Adipose tissue (tissue), 3 donors: ENCODE results near the gene WNT8A. TPM values are rescaled to one million over a fixed set of nuclear protein-coding genes. Genes with fewer than 3 reads are reported as not detected.
"Not testable (repeated sequence)": the region's sequence is repeated elsewhere in the genome, so short reads cannot be mapped to it uniquely, and the experiment has no call there.

Experiments
- H3K27ac ChIP-seq: one replicate; pipeline ENCODE4 v1.5.1; 2013; ENCODE audit warnings: low read depth, low read length
- WGBS, 3 donors: extraction: QIAGEN DNeasy Blood & Tissue Kit; methylation state at CpG; one replicate each; pipeline ENCODE4 v1.1.7; 2013; 5-methylcytosine and 5-hydroxymethylcytosine counted together
- polyA plus RNA-seq, 3 donors: library from polyadenylated mRNA; stranded (reverse); fragments of 200-250 nt; gene quantifications; one replicate each; pipeline ENCODE4 v1.2.3, GENCODE V29; 2013
- donor health status: healthy with polysubstance abuse.
- donor health status: Bipolar disorder and iron deficiency.
- donor health status: healthy.

Gene WNT8A, protein sequence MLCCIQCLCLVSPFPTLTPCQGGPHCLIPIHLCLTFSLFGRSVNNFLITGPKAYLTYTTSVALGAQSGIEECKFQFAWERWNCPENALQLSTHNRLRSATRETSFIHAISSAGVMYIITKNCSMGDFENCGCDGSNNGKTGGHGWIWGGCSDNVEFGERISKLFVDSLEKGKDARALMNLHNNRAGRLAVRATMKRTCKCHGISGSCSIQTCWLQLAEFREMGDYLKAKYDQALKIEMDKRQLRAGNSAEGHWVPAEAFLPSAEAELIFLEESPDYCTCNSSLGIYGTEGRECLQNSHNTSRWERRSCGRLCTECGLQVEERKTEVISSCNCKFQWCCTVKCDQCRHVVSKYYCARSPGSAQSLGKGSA
- not detected for polyA plus RNA-seq

DNA sequence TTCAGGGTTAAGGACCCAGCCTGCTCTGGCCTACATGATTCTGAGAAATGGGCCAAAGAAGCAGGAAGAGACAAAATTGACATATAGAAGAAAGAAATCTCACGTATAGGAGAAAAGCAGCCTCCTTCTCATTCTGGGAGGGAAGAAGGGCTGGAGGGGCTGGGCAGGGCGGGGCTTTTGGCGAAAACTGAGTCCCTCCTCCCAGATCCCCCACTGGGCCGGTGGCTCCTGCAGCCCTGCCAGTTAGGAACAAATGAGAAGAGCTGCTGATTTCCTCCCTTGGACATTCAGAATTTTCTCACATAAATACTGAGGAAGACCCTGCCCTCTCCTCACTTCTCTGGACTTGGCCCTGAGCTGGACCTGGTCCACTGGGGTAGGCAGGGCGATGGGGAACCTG is at the start of gene WNT8A:
Gene WNT8A (plus strand): TSS at position 332 of the 400 bp plus-strand sequence. CDS start 95 bp downstream, outside the sequence.
- no peak within 1 kb of the TSS for H3K27ac ChIP-seq
- 84 to 93% (median 88%) methylated on average over 5 of the region's 5 CpGs for WGBS, 3 donors

DNA sequence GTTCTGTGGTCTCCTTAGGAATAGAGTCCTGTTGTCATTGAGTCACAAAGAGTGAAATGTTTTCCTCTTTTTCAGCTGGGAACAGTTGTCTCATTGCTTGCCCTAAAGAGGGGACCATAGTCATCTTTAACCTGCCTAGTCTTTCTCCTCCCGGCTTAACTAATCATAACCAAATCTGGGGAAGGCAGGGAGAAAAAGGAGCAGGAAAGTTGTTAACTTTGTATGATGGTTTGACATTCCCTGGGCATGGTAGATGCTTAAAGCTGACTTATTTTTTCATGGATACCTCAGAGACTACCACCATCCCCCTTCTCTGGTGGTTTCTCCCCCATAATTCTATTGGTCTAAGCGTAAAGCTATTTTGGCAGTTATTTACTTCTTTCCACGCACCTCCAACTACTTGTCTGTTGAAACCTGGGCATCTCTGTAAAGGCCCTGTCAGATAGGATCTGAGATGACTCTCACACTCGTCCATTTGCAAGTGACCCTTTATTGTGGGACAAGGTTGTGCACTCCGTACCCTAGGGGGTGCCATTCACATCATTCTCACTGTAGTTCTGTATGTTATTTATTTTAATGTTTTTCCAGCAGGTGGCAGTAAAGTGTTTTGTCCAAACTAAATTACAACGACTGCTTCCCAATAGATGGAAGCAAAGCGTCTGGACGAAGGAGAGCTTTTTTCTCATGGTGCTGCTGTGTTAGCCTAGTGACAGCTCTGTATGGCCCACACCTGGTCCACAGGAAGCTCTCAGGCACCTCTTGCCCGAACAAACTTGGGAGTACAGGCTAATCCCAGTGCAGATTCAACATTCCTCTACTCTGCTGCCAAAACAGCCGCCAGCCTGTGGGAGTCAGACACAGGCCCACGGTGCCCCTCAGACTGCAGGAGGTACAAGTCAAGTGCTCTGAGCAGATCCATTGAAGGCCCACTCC is 48.0 kb upstream of the WNT8A start:
- H3K27ac ChIP-seq = no peak overlapping the region
- WGBS, 3 donors = 32 to 35% (median 33%) methylated on average over 11 of the region's 11 CpGs

DNA sequence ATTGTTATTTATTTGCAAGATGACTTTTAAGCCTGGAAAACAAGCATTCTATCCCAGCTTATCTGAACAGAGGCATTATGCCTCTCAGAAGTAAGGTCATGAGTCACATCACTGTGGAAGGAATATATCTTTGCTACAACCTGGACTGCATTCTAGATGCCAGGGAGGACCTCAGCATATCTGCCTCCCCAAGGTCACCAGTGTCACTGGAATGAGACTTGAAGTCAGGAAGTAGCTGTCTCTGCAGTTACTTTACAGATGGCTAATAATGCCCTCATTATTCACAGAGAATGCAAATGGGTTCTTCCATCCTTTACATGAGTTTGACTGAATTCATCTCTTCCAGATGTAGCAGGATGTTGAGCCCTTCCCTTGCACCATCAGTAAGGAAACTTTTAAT is 46.6 kb upstream of the WNT8A start:
- no peak overlapping the region for H3K27ac ChIP-seq

DNA sequence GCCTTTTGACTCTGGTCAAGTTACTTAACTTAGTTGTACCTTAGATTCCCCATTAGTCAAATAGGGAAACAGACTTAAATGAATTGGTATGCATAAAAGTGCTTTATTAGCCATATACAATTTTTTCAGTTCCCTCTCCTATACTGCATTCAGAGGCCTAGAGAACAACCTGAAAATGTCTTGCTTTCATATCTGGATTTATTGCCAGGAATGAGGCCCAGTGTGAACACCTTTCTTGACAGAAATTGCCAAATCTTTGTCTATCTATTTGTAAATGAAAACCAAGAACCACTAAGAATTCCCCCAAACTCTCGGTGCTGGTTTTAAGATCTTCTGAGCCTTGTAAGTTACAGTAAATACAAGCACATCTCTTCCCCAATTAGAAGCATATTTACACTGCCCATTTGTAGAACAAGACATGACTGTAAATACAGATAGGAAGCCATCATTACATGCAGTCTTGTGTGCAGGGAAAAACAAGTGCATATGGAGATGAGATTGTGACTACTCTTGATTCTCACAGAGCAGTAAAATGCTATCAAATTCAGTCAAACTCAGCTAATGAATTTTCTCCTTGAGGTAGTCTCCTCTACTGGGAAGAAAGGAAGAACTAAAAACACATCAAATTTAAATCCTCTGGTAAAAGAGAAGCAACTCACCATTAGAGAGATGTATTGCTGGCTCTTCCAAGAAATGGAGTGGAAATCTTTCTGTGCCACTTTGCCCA is 45.8 kb upstream of the WNT8A start:
- WGBS, 3 donors = 69 to 85% (median 79%) methylated on average over 1 of the region's 1 CpG
- H3K27ac ChIP-seq = no peak overlapping the region

DNA sequence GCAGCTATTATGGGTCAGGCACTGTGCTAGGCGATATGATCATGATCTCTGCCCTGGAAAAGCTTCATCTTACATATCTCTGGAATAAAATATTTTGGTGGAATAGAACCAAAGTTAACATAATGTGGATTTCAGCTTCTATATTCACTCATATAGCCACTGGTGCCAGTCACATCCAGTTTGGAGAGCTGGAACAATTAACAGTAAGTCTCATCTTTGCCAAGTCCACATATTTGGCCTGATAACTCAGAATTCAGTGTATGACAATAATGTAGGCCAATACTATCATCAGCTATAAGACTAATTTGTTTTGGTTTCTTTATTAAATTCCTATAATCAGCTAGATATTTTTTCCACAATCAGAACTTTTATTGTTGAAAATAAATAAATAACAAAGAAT is 45.0 kb upstream of the WNT8A start:
- H3K27ac ChIP-seq = no peak overlapping the region
- 87 to 93% (median 89%) methylated on average over 1 of the region's 1 CpG for WGBS, 3 donors

DNA sequence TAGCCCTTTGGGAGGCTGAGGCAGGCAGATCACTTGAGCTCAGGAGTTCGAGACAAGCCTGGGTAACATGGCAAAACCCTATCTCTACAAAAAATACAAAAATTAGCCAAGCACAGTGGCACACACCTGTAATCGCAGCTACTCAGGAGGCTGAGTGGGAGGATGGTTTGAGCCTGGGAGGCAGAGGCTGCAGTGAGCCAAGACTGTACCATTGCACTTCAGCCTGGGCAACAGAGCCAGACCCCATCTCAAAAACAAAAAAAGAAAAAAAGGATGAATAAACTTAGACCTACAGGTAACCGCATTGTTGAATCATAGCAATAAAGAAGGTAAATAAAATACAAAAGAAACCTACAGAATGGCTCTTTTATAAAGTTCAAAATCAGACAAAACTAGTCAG is 38.5 kb upstream of the WNT8A start:
- 94 to 96% (median 95%) methylated on average over 3 of the region's 3 CpGs for WGBS, 3 donors
- not testable (repeated sequence) for H3K27ac ChIP-seq

DNA sequence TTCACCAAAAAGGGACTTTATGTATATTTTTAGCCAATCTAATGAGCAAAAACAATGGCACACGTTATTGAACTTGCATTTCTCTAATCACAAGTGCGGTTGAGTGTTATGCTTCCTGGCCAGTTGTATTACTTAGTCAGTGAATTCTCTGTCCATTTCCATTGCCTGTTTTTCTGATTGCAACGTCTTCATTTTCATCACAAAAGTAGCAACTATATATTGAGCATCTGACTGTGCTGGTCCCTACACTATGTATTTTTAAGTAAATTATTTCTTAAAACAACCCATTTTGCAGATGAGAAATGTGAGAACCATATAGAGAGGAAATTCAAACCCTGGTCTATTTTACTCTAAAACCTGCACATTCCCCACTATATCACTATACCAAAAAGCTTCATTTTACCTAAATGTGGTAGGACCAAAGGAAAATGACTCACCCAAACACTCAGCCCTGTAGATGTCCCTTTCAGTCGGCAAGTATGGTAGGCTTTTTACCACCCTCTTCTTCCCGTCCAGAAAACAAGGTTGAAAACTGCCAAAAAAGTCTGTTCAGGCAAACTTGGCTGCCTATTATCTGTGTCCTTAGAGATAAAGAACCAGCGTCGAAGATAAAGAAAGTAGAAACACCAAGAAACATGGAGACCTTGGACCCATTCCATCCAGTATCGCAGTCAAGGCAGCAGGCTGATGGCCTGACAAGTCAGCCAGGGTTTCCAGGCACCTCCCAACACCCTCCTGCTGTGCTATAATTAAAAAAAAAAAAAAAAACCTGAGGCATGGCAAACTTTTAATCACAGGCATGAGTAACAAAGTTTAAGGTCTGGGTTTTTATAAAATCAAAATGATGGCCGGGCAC is 32.2 kb upstream of the WNT8A start:
- no peak overlapping the region for H3K27ac ChIP-seq
- WGBS, 3 donors = 35 to 66% (median 65%) methylated on average over 9 of the region's 9 CpGs

DNA sequence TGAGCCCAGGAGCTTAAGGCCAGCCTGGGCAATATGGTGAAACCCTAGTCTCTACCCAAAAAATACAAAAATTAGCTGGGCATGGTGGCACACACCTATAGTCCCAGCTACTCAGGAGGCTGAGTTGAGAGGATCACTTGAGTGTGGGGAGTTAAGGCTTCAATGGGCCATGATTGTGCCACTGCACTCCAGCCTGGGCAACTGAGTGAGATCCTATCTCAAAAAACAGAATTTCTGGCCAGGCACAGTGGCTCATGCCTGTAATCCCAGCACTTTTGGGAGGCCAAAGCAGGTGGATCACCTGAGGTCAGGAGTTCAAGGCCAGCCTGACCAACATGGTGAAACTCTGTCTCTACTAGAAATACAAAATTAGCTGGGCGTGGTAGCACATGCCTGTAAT is 31.1 kb upstream of the WNT8A start:
- H3K27ac ChIP-seq = not testable (repeated sequence)

DNA sequence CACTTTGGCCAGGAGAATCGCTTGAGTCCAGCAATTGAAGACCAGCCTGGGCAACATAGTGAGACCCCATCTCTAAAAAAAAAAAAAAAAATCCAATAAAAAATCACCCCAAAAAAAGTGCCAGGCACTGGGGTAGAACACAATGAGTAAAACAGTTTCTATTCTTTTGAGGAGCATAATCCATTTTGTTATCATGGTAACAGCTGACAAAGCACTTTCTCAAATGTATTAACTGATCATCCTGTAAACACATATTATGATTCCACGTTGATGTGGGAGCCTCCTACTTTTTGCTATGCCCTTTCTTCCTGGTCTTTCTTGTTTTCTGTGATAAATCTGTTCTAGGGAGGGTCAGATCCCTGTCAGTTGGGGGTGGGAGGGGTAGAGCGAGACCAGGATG is 30.3 kb upstream of the WNT8A start:
- 72 to 74% (median 74%) methylated on average over 3 of the region's 3 CpGs for WGBS, 3 donors

More for the DNA sequence above, 31.1 kb upstream of the WNT8A start:
- 91 to 94% (median 92%) methylated on average over 1 of the region's 1 CpG for WGBS, 3 donors

DNA sequence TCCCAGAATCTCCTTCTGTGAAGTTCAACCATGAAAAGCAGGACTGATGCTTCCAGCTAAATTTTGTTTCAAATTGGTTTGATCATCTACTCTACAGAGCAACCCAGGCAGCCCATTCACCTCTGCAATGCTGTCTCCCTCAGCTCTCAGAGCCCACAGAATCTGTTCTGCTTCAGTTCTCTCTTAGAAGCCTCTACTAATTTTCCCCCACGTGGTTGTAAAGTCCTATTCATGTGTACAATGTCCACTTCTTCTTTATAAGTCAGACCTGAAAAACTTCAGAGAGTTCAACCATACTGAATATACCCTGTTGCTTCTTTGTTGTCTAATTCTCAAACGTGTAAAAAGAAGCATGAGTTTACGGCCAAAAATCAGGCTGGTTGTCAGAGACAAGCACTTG is 29.6 kb upstream of the WNT8A start:
- WGBS, 3 donors = 43 to 57% (median 44%) methylated on average over 3 of the region's 3 CpGs
- no peak overlapping the region for H3K27ac ChIP-seq

More for the DNA sequence above, 30.3 kb upstream of the WNT8A start:
- H3K27ac ChIP-seq = no peak overlapping the region

DNA sequence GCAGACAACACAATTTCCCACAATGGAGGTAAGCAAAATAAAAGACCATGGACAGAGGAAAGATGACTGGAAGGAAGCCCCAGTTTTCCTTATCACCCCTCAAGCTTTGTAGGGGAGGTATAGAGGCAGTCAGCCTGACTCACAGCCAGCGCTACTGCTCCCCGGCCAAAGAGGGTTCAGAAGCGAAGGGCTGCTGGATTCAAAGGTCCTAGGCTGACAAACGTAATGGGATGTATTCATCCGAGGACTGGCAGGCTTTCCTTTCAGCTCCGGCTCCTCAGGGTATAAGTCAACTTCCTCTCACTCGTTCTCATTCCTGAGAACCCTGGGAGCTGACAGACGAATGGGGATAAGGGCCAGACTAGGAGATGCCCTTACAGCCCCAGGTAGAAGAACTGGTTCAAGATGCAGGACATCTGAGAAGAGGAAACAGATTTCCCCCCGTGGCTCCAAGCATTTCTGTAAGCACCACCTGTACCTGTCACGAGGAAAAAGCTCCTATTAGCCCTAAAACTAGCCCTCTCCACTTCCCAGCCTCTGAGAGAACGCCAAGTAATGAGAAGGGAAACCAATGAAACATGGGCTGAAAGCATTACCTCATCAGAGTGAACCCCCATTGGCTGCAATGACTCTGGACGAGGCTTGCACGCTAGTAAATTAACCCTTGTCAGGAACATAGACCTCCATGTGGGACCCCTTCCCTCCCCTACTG is 28.8 kb upstream of the WNT8A start:
- no peak overlapping the region for H3K27ac ChIP-seq
- 34 to 60% (median 37%) methylated on average over 13 of the region's 13 CpGs for WGBS, 3 donors

DNA sequence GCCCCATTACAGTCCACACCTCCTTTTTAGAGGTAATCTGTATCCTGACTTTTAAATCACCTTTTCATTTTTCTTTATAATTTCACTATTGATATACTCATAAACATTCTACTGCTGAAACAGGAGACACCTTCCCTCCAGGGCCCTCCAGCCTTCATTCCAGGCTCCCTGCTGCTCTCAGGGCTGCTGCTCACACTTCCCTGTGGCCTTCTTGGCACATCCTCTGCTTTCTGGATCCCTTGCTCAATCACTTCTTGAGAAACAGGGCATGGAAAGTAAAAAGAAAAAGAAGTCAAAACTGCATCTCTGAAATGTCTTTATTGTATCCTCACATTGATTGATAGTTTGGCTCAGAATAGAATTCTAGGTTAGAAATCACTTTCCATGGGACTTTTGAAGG is 19.3 kb upstream of the WNT8A start:
- H3K27ac ChIP-seq = no peak overlapping the region

DNA sequence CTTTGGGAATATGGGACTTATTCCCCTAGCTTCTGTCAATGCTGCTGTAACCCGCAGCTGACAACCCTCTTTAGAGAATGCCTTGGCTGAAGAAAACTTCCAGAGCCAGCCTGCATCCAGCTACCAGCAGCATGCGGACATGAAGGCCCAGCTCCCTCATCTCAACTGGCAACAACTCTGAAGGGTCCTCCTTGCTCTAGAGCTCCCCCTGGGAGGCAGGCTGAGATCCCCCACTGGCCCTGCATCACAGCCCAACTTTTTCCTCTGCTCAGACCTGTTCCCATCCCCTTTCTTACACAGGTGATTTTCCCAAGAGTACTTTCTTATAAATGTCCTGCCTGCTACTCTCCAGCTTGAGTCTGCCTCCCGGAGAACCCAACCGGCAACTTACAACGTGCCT is 18.7 kb upstream of the WNT8A start:
- 62 to 77% (median 74%) methylated on average over 5 of the region's 5 CpGs for WGBS, 3 donors

DNA sequence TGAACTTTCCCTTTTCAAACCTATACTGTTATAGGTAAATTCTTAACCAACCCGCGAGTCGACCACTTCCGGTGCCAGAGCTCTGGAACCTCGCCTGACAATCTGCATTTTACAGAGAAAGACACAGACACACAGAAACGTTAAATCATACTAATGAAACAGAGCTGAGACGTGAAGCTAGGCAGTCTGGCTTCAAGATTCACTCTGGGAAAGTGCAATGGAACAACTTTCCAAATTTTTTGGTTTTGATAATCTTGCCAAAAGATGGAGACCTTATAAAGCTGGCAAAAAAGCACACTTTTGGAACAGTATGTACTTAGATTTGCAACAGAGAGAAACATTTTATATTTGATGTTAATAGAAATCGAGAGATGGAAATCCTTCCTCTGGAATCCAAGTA is 15.9 kb upstream of the WNT8A start:
- 87 to 92% (median 89%) methylated on average over 8 of the region's 8 CpGs for WGBS, 3 donors
- H3K27ac ChIP-seq = no peak overlapping the region

More for the DNA sequence above, 18.7 kb upstream of the WNT8A start:
- H3K27ac ChIP-seq = no peak overlapping the region

DNA sequence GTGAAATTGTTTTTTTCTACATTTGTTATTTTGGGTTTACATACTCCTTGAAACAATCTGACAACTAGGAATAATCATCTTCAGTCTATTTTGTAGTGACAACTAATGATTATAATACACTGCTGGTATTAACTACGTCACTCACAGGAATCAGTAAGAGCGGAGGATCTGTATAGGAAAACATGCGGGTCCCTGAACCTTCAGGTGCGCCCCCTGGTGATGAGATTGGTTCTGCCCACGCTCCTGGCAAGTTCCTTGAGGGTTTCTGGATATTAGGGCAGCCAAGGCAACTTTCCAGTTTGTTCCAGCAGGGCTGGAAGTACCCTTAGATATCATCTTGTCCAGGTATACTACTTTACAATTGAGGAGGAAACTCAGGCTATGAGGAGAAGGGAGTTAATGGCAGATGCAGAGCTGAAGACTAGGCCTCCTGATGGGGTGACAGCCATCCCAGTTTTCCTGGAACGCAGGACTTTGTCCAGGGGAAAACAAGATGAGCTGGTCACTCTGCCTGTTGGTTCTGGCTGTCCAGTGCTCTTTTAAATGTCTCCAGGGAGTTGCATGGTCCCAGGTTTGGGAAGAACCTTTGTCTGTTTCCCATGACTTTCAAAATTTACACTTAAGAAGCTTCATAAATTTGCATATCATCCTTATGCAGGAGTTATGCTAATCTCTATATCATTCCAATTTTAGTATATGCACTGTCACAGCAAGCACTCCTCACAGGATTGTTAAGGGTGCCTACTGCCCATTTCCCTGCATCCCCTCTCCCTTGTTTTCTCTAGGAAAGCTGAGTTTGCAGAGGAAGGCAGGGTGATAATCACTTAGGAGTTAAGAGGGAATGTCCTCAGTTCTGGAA is 14.9 kb upstream of the WNT8A start:
- WGBS, 3 donors = 20 to 21% (median 20%) methylated on average over 6 of the region's 6 CpGs
- H3K27ac ChIP-seq = no peak overlapping the region

DNA sequence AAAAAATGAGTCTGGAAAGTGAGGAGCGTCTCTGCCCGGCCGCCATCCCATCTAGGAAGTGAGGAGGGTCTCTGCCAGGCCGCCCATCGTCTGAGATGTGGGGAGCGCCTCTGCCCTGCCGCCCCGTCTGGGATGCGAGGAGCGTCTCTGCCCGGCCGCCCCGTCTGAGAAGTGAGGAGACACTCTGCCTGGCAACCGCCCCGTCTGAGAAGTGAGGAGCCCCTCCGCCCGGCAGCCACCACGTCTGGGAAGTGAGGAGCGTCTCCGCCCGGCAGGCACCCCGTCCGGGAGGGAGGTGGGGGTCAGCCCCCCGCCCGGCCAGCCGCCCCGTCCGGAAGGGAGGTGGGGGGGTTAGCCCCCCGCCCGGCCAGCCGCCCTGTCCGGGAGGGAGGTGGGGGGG is 13.8 kb upstream of the WNT8A start:
- WGBS, 3 donors = 88 to 95% (median 88%) methylated on average over 16 to 31 of the region's 32 CpGs
- not testable (repeated sequence) for H3K27ac ChIP-seq
